HL-60 (cell line): ENCODE results near the gene TRERF1.

Experiments
- DNase-seq, 2 experiments: peaks; one replicate each; pipeline ENCODE4 v3.0.0-alpha.2; 2010 to 2020; ENCODE audit warnings: low read depth in 1 of 2, low spot score in 1 of 2
- H3K27ac ChIP-seq: fragments of 250-450 bp; sonication (Bioruptor Pico); replicated peaks from 2 replicates; pipeline ENCODE4 v1.5.1; 2020; ENCODE audit warnings: mild to moderate bottlenecking, moderate library complexity
- H3K27me3 ChIP-seq: fragments of 250-450 bp; sonication (Bioruptor Pico); 2 replicates; pipeline ENCODE4 v1.5.1; 2021; ENCODE audit warnings: mild to moderate bottlenecking, moderate library complexity; ENCODE audit not compliant: insufficient read depth, poor library complexity, severe bottlenecking
- H3K4me3 ChIP-seq: replicated peaks from 2 replicates; pipeline ENCODE4 v1.5.1; 2011; ENCODE audit warnings: mild to moderate bottlenecking, control low read depth, low read length; ENCODE audit not compliant: insufficient read depth
- CTCF ChIP-seq: IDR thresholded peaks from one replicate; pipeline ENCODE4 v1.5.1; 2011; ENCODE audit warnings: low read length, control low read depth, inconsistent platforms; ENCODE audit not compliant: insufficient read depth
- GABPA ChIP-seq: IDR thresholded peaks from 2 replicates; pipeline ENCODE4 v1.6.1; 2012; ENCODE audit warnings: low read depth
- POLR2AphosphoS5 ChIP-seq: IDR thresholded peaks from 2 replicates; pipeline ENCODE4 v1.6.1; 2012; ENCODE audit warnings: low read depth
- REST ChIP-seq: IDR thresholded peaks from 2 replicates; pipeline ENCODE4 v1.6.1; 2012; ENCODE audit warnings: low read depth; ENCODE audit not compliant: insufficient replicate concordance
- SPI1 ChIP-seq: IDR thresholded peaks from 2 replicates; pipeline ENCODE4 v1.6.1; 2012; ENCODE audit warnings: low read depth, mild to moderate bottlenecking, borderline replicate concordance
- long read RNA-seq: library from polyadenylated mRNA; unstranded; transcript quantifications from one replicate; pipeline ENCODE4 v2.0.0, GENCODE V29; 2020

TRERF1 gene
- long read RNA-seq, partial matches to known transcripts, result 18 of 62 reads
- long read RNA-seq, other reads (novel, unspliced or antisense), result 44 of 62 reads

GRCh38 chr6:42451333-42452170 lies at the start of gene TRERF1:
Gene TRERF1 (minus strand): TSS chr6:42451926. CDS start chr6:42269590, 182,336 bp downstream.
- DNase-seq, result peak; percentile 77 to 87
- Histone ChIP-seq H3K27me3 (no peaks in the 10 kb centered on the region), H3K27ac (peak within 1 kb of the TSS; percentile 98), H3K4me3 (peak within 1 kb of the TSS; percentile 70)
- TF ChIP-seq REST (no peak), POLR2AphosphoS5 (peak; percentile 47; the same call in 1 of the 2 replicates)

- no peak for TF ChIP-seq CTCF
- TF ChIP-seq POLR2AphosphoS5, result no peak
- TF ChIP-seq GABPA, result no peak
- no peak for TF ChIP-seq REST
- no peak for TF ChIP-seq SPI1
- no peak overlapping the region for H3K27ac ChIP-seq
- H3K4me3 ChIP-seq, result no peak overlapping the region
- no peaks in the 10 kb centered on the region for H3K27me3 ChIP-seq
- no peak for DNase-seq
Measured at GRCh38 chr6:42498473-42499128, 46.9 kb upstream of the TRERF1 start.

GRCh38 chr6:42493914-42494539 lies 42.3 kb upstream of the TRERF1 start:
- no peak overlapping the region for H3K27ac ChIP-seq
- no peak overlapping the region for H3K4me3 ChIP-seq
- no peaks in the 10 kb centered on the region for H3K27me3 ChIP-seq
- no peak for DNase-seq
- TF ChIP-seq GABPA, result no peak
- no peak for TF ChIP-seq POLR2AphosphoS5
- TF ChIP-seq SPI1, result no peak
- no peak for TF ChIP-seq REST
- TF ChIP-seq CTCF, result no peak
